ENCODE results near the gene TRIM2.

The TRIM2 gene

DNA sequence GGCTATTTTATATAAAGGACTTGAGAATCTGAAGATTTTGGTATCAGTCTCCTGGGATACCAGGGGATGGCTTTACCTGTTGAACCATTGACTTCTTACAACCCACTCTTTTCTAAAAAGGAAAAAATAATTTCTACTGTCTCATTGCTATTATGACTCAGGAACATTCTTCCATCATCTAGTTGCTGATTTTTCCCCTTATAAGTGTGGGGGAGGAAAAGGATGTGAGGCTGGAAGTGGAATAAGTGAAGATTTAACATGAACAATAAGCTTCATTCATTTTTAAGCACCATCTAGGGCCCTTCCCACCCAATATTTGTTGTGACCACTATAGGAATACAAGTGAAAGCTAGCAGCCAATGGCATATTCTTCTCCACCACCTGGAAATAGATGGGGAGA lies 129.6 kb downstream of the TRIM2 start:
- DNase-seq (ENCODE audit: low spot score), result no peak

DNA sequence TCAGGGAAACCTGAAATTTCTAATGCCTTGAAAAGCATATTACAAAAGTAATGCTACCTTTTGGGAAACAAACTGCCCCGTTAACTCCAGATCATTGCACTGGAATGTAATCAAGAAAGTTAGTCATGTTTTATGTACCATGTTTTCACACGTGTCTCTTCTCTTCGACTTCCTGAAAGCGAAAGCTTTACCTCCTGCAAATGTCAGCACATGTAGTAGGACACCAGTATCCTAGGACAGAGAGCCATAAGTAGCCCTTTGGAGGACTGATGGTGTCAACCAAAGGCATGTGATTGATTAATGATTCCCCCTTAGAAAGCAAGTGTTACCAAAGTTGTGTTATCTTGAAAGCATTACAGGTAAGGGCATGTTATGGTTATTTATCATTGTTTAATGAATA lies 131.4 kb downstream of the TRIM2 start:
- no peak for DNase-seq (ENCODE audit: low spot score)

DNA sequence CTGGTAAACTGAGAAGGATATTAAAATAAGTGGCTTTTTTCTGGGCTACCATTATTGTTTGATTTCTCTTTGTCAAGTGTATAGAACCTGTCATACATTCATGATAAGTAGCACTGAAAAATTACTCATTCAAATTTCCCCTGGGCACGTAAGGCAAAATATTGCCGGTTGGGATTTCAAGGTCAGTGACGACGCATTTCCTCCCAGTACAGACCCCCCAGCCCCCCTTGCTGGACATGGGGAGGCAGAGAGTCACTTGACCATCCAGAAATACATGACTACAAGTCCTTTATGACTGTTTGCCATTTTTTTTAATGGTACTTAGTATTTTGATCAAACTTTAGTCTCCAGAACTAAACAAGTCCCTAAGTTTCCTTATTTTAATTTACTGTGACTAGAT lies 133.4 kb downstream of the TRIM2 start:
- no peak for DNase-seq (ENCODE audit: low spot score)

DNA sequence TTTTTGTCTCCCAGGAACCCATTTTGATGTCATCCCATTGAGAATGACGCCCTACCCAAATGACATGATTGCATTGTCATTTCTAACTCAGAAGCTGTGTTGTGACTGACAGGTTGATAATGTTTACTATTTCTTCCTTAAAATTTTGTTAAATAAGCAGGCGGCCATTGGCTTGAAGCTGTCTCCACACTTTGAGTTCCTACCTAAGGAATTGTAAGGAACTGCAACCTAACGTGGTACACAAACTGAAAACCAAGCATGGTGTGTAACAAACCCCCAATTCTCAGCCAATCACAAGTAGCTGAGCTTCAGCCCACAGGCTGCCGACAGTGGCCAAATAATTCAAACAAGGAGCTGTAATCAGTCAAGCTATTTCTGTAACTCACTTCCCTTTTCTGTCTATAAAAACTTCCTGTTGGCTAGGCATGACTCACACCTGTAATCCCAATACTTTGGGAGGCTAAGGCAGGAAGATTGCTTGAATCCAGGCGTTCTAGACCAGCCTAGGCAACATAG lies 137.4 kb downstream of the TRIM2 start:
- peak; percentile 88 for DNase-seq (ENCODE audit: low spot score)

DNA sequence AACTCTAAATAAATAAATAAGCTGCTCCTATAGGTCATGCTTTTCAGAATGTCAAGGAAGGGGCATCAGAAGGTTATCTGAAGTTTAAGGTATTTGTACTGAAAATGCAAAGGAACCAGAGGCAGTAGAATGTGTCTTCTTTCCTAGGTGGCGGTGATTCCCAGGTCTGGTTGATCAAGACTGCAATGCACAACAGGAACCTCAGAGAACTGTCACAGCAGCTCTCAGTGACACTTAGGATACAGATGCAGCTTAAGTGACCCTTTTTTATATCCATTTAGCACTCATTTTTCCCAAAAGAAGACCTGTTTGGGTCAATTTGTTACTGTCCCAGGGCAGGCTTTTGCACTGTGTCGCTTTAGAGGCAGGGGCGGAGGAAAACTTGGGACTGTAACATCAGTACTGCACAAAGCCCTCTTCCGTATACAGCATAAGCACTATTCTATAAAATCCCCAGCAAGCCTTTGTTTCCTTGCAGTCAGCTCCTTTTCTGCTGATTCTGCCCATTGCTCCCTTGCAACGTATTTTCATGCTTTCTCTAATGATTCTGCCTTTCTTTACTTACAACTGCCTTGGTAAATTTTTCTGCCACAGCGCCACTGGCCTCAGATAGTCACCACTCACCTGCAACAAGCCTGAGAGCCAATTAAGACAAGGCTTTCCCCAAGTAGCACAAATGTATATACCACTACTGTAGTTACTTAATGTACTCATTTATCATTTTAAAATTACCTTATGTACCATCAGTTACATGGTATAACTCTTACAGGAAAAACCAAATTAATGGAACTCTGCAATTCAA lies 138.7 kb downstream of the TRIM2 start:
- DNase-seq (ENCODE audit: low spot score), result no peak

DNA sequence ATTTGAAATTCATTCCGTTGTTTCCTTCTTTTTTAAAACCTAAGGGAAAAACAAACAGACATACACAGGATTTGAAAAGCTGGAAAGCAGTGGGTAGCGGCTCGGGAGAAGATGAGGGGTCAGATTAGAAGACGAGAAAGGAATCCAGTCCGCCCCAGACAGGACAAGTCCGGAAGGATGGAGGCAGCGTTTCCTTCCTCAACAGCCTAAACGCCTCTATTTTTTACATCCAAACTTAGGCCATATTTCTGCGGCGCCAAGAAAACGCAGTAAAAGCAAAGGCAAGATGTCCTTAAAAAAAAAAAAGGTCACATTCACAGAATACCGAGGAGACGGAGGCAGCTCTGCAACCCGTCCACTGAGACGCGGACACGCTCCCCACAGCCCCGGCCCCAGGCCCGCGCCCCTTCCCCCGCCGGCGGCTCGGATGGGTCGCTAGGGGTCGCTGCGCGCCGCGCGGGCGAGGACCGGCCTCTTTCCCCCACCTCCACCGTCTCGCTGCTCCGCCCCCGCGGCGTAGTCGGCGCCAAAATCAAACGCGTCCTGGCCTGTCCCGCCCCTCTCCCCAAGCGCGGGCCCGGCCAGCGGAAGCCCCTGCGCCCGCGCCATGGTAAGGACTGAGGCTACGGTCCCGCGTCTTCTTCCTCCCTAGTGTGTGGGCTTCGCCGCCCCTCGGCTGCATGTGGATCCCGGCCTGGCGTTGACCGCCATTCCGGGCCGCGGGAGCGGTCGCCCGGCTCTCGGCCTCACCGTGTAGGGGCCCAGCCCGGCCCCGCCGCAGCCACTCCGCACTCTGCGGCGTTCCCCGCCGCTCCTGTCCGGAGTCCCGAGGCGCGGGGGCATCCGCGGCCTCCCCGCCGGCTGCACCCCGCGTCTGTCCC lies 140.1 kb downstream of the TRIM2 start, which contains the start of gene MND1:
Gene MND1 (plus strand): TSS at position 558 of the 881 bp plus-strand sequence. CDS start 50 bp downstream, at position 608.
- DNase-seq (ENCODE audit: low spot score), result peak; percentile 86

DNA sequence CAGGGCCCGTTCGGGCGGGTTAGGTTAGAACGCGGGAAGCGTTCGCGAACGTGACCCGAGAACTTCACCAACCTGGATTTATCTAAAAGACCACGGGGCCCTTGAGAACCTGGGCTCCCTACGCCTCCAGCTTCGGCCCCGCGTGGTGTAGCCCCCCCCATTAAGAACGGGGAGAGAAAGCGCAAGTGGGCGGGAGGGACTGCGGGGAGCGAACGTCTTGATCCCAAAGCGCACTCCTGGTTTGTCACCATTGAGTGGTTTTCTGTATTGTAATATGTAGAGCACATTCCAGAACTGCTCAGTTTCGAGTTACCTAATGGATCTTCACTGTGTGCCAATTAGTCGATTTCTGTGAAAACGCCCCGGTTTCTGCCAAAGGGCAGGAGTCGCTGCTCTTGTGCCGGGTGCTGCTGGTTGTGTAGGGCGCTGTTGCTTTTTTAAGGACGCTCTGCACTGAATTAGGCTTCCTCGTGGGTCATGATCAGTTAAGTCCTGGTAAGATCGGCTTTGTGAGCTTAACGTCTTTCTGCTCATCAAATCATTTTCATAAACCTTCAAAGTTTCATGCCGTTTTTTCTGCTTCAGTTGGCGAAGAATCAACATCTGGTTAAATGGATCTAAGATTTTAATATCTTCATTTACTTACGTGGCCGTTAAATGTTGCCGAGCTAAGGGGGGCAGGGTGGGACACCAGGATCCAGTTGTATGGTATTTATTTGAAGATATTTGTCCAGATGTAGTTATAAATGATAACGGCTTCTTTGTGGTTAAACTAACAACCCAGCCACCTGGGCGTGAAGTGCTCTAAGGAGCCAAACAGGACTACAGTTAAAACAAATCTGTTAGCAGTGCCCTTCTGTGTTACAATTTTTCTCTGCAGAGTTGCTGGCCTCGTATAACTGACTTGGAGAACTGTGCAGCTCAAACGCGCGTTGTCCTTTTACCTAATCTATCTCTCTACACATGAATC lies 141.1 kb downstream of the TRIM2 start:
- DNase-seq (ENCODE audit: low spot score), result peak; percentile 77

DNA sequence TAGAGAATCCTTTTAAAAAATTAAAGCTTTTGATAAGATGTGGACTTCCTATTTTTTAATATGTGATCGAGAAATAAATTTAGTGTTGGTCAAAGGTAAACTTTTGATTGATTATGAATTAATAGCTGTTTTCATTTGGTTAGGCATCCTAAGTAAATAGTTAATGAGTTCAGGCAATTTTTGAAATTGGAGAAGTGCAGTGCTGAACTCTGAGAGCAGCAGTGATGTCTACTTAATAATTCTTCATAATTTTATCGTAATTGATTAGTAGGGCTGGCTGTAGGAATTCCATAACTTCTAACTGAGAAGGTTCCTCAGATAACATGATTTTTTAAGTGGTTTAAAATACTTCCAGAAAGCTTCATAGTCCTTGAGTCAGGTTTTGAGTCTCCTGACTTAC lies 141.8 kb downstream of the TRIM2 start:
- DNase-seq (ENCODE audit: low spot score), result peak; percentile 38

DNA sequence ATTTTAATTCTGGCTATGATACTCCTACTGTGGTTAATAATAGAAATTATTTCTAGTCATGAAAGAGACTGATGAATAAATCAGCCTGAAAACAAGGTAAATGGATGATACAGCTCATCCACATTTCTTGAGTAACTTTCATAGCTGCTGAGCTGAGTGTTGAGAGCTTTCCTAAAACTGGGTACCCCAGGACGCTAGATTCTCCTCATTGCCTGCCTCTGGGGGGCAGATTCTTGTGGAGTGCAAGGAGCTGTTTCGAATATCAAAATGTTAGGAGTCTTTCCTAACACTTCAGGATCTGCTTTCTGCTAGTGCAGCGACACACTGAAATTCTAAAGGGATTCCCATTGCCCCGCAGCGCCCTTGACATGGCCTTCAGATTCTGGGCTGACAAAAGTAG lies 142.3 kb downstream of the TRIM2 start:
- peak; percentile 40 for DNase-seq (ENCODE audit: low spot score)

DNA sequence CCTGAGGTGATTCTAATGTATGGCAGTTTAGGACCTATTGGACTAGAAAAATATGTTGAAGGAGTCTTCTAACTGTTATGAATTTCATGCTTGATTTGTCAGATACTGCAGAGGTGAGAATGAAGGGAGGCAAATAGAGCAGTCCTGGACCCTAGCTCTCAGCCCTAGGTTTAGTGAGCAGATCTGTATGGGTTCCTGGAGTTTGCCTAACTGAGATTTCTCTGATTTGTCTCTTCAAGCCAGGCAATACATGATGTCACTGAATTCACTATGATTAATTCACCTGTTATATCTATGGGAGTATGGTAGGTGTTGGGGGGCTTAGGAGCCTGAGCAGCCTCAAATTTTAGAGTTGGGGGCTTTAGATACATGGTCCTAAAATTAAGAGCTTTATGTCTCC lies 142.9 kb downstream of the TRIM2 start:
- no peak for DNase-seq (ENCODE audit: low spot score)

DNA sequence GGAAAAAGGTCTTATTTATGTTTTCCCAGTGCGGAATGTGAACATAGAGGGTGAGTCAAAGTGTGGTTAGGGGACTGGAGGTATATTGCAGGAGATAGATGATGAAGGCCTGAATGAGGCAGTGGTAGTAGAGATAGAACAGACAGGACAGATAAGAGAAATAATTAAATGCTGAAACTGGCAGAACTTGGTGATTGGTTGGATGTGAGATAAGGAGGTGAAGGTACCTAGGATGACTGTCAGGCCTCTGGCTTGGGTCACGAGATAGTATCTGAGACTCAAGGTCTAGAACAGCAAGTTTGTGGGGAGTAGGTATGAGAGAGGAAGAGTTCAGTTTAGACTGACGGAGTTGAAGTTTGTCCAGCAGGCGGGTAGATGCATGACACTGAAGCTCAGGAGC lies 143.8 kb downstream of the TRIM2 start:
- no peak for DNase-seq (ENCODE audit: low spot score)

DNA sequence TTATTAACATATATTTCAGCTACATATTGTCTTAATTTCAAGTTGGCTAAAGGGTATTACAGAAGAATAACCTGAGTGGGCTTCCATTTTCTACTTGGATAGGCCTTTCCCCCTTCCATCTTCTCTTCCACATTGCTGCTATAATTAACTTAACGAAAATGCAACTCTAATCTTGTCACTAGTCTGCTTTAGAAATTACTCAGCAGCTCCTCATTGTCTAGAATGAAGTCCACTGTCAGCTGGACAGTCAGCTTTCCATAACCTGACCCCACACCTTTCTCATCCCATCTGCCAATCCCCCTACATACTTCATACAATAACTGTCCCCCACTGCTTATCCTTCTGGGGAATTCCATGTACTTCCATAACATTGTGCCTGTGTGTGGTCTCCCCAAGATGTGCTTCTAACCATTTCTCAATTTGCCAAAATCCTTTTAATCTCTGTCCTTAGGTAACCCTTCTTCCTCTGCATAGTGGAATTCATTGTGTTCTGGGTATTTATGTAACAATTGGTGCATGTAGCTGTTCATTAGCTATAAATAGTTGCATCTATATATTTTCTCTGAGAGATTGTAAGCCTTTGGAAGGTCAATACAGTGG lies 145.1 kb downstream of the TRIM2 start:
- no peak for DNase-seq (ENCODE audit: low spot score)

DNA sequence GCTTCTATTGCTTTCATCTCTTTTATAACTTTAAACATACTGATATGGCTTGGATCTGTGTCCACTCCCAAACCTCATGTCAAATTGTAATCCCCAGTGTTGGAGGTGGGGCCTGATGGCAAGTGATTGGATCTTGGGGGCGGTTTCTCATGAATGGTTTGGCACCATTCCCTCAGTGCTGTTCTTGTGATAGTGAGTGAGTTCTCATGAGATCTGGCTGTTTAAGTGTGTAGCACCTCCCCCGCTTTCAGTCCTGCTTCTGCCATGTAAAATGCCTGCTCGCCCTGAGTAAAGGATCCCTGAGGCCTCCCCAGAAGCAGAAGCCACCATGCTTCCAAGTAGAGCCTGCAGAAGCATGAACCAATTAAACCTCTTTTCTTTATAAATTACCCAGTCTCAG lies 157.9 kb downstream of the TRIM2 start:
- DNase-seq (ENCODE audit: low spot score), result no peak

DNA sequence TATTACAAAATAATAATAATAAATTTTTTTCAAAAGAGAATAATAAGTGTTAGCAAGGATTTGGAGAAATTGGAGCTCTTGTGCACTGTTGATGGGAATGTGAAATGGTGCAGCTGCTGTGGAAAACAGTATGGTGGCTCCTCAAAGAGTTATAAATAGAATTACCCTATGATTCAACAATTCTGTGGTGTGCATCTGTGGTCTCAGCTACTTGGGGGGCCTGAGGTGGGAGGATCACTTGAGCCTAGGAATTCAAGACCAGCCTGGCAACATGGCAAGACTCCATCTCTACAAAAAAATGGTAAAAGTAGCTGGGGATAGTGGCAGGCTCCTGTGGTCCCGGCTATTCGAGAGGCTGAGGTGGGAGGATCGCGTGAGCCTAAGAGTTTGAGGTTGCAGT lies 159.8 kb downstream of the TRIM2 start:
- no peak for DNase-seq (ENCODE audit: low spot score)

DNA sequence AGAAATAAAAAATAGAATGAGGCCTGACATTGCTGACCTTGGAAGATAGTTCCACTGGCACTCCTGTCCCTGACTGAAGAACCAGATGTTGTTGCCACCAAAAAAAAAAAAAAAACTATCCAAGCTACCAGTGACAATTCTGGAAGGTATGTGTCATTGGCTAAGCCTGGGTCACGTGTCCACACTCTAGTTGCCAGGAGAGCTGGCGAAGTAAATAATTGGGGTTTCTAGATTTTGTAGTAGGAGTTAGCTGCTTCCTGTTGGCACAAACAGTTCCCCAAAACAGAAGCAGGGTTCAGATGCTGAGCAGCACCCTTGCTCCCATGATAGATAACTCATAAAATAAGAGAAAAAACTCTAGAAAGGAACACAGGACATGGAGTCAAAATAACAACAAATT lies 160.8 kb downstream of the TRIM2 start:
- peak; percentile 26 for DNase-seq (ENCODE audit: low spot score)

DNA sequence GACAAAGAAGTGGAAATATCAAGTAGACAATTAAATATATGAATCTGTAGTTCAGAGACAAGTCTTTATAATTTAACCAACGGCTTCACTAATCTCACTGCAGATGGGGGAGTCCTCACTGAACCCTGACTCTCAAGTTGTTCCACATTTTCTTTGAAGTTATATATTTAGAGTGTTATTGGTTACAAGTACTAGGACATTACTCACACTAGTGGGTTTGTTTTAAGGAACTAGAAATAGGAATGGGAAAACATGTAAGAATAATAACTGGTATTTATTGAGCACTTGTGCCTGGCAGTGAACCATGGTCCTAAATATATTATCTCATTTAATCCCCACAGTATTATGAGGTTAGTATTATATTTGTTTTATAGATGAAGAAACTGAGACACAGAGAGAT lies 162.2 kb downstream of the TRIM2 start:
- no peak for DNase-seq (ENCODE audit: low spot score)

DNA sequence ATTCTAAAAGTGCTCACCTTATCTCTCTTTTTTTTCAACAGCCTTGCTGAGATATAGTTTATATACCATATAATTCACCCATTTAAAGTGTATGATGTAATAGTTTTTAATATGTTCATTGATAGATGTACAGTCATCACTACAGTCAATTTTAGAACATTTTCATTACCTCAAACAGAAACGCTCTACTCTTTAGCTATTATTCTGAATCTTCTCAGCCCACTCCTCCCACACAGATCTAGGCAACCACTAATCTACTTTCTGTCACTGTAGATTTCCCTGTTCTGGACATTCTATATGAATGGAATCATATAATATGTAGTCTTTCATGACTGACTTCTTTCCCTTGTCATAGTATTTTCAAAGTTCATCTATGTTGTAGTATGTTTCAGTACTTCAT lies 162.8 kb downstream of the TRIM2 start:
- DNase-seq (ENCODE audit: low spot score), result no peak

DNA sequence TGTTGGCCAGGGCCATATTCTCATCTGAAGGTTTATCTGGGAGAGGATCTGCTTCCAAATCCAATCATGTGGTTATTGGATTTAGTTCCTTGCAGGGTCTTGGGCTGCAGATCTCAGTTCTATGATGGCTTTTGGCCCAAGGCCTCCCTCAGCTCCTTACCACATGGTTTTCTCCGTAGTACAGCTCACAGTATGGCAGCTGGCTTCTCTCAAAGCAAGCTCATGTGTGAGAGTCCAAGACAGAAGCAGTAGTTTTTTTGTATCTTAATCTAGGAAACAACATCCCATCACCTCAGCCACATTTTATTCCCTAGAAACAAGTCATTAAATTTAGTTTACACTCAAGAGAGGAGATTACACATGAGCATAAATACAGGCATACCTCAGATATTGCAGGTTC lies 164.8 kb downstream of the TRIM2 start:
- no peak for DNase-seq (ENCODE audit: low spot score)

DNA sequence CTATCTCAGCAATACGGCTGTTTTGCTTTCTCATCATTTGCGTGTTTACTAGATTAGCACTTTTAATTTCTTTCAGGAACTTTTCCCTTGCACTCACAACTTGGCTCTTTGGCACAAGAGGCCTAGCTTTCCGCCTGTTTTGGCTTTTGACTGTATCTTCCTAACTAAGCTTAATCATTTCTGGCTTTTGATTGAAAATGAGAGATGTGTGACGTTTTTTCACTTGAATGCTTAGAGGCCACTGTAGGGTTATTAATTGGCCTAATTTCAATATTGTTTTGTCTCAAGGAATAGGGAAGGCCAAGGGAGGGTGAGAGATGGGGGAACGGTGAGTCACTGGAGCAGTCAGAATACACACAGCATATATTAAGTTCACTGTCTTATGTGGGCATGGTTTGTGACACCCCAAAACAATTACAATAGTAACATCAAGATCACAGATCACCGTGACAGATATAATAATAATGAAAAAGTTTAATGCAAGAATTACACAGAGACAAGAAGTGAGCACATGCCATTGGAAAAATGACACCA lies 167.5 kb downstream of the TRIM2 start:
- DNase-seq (ENCODE audit: low spot score), result no peak

DNA sequence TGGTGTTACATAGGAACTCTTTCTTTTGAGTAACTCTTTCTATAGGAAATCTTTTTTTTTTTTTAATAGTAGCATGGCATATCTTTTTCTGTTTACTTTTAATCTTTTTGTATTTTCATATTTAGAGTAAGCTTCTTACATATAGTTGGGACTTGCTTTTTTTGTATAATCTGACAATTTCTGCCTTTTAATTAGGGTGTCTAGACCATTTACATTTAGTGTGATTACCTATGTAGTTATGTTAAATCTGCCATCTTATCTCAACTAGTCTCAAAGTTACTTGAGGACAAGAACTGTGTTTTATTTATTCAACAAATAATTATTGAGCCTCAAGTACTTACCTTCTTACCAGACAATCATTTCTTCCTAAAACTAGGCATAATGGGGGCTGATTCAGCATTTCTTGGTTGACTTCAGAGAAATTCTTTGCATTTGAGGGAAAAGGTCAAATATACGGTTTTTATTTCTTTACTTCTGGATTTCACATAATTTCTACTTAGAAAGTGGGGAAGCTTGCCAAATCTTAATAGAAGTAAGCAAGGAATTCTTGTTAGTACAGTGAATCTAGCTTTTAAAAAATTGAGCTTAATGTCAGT lies 168.8 kb downstream of the TRIM2 start:
- DNase-seq (ENCODE audit: low spot score), result no peak

DNA sequence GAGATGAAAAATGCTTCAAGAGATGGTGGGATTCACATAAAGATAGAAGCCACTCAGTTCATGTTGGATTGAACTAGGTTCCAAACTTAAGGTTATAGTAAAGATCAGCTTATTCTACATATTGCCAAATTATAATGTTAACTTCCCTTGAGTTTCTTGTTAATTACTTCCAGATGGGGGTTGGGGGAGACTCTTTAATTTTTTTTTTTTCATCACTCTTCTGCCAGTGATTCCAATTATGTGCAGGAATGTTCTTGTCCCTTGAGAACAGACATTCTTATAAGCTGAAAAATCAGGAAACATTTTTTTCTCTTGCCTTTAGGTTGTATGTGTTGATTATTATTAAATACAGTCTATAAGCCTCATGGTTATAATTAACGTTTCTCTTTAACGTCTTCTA lies 170.2 kb downstream of the TRIM2 start:
- DNase-seq (ENCODE audit: low spot score), result no peak

Measured in RKO (cell line).